HepG2 (cell line): ENCODE measurements around the gene SOCS1. TPM values are rescaled to one million over a fixed set of nuclear protein-coding genes. Genes with fewer than 3 reads are reported as not detected.

Experiments
- CBX5 ChIP-seq: sonication (generic); formaldehyde crosslinking; IDR thresholded peaks from 2 replicates; pipeline ENCODE4 v1.4.0; 2020; ENCODE audit warnings: missing genetic modification reagents, borderline replicate concordance
- DNMT3B ChIP-seq: conservative IDR thresholded peaks from 2 replicates; pipeline ENCODE4 v1.6.1; 2016; ENCODE audit warnings: missing biosample characterization, control low read depth
- GATAD2A ChIP-seq: IDR thresholded peaks from 2 replicates; pipeline ENCODE4 v1.6.1; 2016
- IRF1 ChIP-seq: sonication (generic); formaldehyde crosslinking; IDR thresholded peaks from 2 replicates; pipeline ENCODE4 v1.4.0; 2020; ENCODE audit warnings: low read depth, mild to moderate bottlenecking, missing genetic modification reagents
- JARID2 ChIP-seq: sonication (generic); formaldehyde crosslinking; IDR thresholded peaks from 2 replicates; pipeline ENCODE4 v1.8.1; 2023; ENCODE audit warnings: missing genetic modification reagents, inconsistent platforms; ENCODE audit not compliant: insufficient replicate concordance
- KAT7 ChIP-seq: IDR thresholded peaks from 2 replicates; pipeline ENCODE4 v1.6.1; 2018; ENCODE audit warnings: borderline replicate concordance, missing compliant biosample characterization
- KDM3A ChIP-seq: IDR thresholded peaks from 2 replicates; pipeline ENCODE4 v1.6.1; 2018; ENCODE audit warnings: low read depth, missing compliant biosample characterization
- KLF11 ChIP-seq: IDR thresholded peaks from 2 replicates; pipeline ENCODE4 v1.6.1; 2016; ENCODE audit warnings: missing compliant biosample characterization
- RERE ChIP-seq: IDR thresholded peaks from 2 replicates; pipeline ENCODE4 v1.6.1; 2016; ENCODE audit warnings: low read depth, missing genetic modification reagents, missing compliant biosample characterization
- ZFX ChIP-seq: sonication (generic); formaldehyde crosslinking; IDR thresholded peaks from 2 replicates; pipeline ENCODE4 v1.4.0; 2020; ENCODE audit warnings: mild to moderate bottlenecking, low read depth, missing genetic modification reagents, moderate library complexity
- ZNF17 ChIP-seq: sonication (generic); formaldehyde crosslinking; IDR thresholded peaks from 2 replicates; pipeline ENCODE4 v1.5.0; 2020; ENCODE audit warnings: mild to moderate bottlenecking, missing genetic modification reagents
- ZNF432 ChIP-seq: sonication (generic); formaldehyde crosslinking; IDR thresholded peaks from 2 replicates; pipeline ENCODE4 v1.5.0; 2020; ENCODE audit warnings: missing genetic modification reagents, mild to moderate bottlenecking, borderline replicate concordance
- ZNF781 ChIP-seq: sonication (generic); formaldehyde crosslinking; IDR thresholded peaks from 2 replicates; pipeline ENCODE4 v1.5.1; 2020; ENCODE audit warnings: borderline replicate concordance, mild to moderate bottlenecking, missing genetic modification reagents; ENCODE audit errors: not compliant biosample characterization
- ZNF792 ChIP-seq: IDR thresholded peaks from 2 replicates; pipeline ENCODE4 v1.6.1; 2016
- polyA plus RNA-seq, 8 experiments: library from polyadenylated mRNA; depleted of rRNA in 3 of 8; stranded (reverse) in 7 of 8; unstranded in 1 of 8; fragments of >200 nt; fragmentation: Illumina TruSeq in 4 of 8; extraction: Trizol in 4 of 8; gene quantifications; 2 replicates each; pipeline versions ENCODE4 v1.2.1 to v1.2.3, GENCODE V29; 2011 to 2016; ENCODE audit warnings: low read depth in 4 of 8, missing spikeins in 1 of 8, mixed read lengths in 1 of 8; ENCODE audit not compliant: insufficient read depth in 1 of 8
- total RNA-seq, 5 experiments: library from RNA; depleted of rRNA; stranded (reverse); fragments of >200 nt; fragmentation: Illumina TruSeq; extraction: Trizol; gene quantifications; 2 replicates each; pipeline ENCODE4 v1.2.3, GENCODE V29; 2016; ENCODE audit warnings: low read depth in 1 of 5
- TF ChIP-seq, protein P1 (sequence below): sonication (generic); formaldehyde crosslinking; conservative IDR thresholded peaks from 2 replicates; pipeline ENCODE4 v1.8.0; 2022; ENCODE audit warnings: missing genetic modification reagents
- TF ChIP-seq, protein P2 (sequence below): sonication (generic); formaldehyde crosslinking; IDR thresholded peaks from 2 replicates; pipeline ENCODE4 v1.4.0; 2020; ENCODE audit warnings: missing genetic modification reagents
- TF ChIP-seq, protein P3 (sequence below): sonication (generic); formaldehyde crosslinking; IDR thresholded peaks from 2 replicates; pipeline ENCODE4 v1.9.0; 2021; ENCODE audit warnings: missing genetic modification reagents, mild to moderate bottlenecking, borderline replicate concordance

The SOCS1 gene
- total and polyA plus RNA-seq, 2 of the 13 experiments (the other 11 are each of a cell fraction or from before 2014, with no cell fraction given): 5.3 to 6.3 TPM

- TF ChIP-seq IRF1 (CRISPR knock-in tag): no peak
- no peak for TF ChIP-seq KLF11 (CRISPR knock-in tag)
- TF ChIP-seq, protein P1, sequence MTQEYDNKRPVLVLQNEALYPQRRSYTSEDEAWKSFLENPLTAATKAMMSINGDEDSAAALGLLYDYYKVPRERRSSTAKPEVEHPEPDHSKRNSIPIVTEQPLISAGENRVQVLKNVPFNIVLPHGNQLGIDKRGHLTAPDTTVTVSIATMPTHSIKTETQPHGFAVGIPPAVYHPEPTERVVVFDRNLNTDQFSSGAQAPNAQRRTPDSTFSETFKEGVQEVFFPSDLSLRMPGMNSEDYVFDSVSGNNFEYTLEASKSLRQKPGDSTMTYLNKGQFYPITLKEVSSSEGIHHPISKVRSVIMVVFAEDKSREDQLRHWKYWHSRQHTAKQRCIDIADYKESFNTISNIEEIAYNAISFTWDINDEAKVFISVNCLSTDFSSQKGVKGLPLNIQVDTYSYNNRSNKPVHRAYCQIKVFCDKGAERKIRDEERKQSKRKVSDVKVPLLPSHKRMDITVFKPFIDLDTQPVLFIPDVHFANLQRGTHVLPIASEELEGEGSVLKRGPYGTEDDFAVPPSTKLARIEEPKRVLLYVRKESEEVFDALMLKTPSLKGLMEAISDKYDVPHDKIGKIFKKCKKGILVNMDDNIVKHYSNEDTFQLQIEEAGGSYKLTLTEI: no peak
- TF ChIP-seq, protein P2, sequence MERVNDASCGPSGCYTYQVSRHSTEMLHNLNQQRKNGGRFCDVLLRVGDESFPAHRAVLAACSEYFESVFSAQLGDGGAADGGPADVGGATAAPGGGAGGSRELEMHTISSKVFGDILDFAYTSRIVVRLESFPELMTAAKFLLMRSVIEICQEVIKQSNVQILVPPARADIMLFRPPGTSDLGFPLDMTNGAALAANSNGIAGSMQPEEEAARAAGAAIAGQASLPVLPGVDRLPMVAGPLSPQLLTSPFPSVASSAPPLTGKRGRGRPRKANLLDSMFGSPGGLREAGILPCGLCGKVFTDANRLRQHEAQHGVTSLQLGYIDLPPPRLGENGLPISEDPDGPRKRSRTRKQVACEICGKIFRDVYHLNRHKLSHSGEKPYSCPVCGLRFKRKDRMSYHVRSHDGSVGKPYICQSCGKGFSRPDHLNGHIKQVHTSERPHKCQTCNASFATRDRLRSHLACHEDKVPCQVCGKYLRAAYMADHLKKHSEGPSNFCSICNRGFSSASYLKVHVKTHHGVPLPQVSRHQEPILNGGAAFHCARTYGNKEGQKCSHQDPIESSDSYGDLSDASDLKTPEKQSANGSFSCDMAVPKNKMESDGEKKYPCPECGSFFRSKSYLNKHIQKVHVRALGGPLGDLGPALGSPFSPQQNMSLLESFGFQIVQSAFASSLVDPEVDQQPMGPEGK (CRISPR knock-in tag): peak; percentile 25; the same call in 1 of the 2 replicates
- TF ChIP-seq, protein P3, sequence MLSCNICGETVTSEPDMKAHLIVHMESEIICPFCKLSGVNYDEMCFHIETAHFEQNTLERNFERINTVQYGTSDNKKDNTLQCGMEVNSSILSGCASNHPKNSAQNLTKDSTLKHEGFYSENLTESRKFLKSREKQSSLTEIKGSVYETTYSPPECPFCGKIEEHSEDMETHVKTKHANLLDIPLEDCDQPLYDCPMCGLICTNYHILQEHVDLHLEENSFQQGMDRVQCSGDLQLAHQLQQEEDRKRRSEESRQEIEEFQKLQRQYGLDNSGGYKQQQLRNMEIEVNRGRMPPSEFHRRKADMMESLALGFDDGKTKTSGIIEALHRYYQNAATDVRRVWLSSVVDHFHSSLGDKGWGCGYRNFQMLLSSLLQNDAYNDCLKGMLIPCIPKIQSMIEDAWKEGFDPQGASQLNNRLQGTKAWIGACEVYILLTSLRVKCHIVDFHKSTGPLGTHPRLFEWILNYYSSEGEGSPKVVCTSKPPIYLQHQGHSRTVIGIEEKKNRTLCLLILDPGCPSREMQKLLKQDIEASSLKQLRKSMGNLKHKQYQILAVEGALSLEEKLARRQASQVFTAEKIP: no peak
- TF ChIP-seq ZFX (CRISPR knock-in tag): 0 out of 2 replicates have a peak, but pooled peaks have one; percentile 36
- TF ChIP-seq CBX5 (CRISPR knock-in tag): no peak
- peak; percentile 21 for TF ChIP-seq JARID2 (CRISPR knock-in tag)
- TF ChIP-seq ZNF17 (CRISPR knock-in tag): no peak
- no peak for TF ChIP-seq DNMT3B (CRISPR knock-in tag)
- no peak for TF ChIP-seq ZNF781 (CRISPR knock-in tag)
- TF ChIP-seq KDM3A (CRISPR knock-in tag): 0 out of 2 replicates have a peak, but pooled peaks have one; percentile 28
- TF ChIP-seq ZNF792 (CRISPR knock-in tag): no peak
- TF ChIP-seq KAT7 (CRISPR knock-in tag): no peak
- no peak for TF ChIP-seq RERE (CRISPR knock-in tag)
- TF ChIP-seq ZNF432 (CRISPR knock-in tag): 0 out of 2 replicates have a peak, but pooled peaks have one; percentile 39
- no peak for TF ChIP-seq GATAD2A (CRISPR knock-in tag)
These were observed 5.8 kb downstream of the SOCS1 start (continued) for GRCh38 chr16:11250091-11250785.
